ENCODE results near the gene TBX21.

DNA sequence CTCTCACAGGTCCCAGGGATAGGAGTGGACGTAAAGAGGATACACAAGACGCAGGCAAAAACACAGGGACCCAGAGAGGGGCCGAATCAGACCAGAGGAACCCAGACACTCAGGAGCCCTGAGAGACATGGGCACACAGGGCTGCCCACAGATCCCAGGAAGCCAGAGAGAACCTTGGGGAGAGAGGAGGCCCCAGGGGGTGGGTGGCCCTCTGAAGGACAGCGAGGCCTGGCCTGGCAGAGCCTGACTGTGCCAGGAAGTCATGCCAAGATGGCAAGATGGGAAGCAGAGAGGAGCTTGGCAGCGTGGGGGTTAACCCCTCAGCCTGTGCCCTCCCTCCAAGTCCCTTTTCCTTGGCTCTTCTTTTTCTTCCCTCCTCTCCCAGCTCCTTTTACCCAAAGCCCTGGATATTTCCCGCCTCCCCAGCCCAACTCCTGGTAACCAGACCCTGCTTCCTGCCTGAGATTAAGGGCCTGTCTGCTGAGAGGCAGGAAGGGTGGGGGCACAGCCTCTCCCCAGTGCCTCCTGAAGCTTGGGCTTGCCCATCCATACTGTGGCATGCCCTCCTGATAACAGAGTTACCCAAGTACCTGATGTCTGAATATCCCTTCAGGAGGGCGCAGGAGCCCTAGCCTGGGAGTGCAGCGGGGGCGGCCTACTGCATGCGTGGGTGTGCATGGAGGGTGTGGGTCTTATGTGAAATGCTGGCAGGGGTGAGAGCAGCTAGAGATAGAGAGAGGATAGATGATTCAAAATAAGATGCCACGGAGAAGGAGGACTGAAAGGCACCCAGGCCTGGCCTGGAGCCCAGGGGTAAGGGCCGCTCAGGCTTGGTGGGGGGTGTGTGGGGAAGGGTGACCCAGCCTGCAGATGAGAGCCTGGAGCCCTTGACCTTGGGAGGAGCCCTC, 6.0 kb upstream of the TBX21 start:
- TF ChIP-seq FOXM1 (IDR thresholded peaks at IDR 0.05; ENCODE audit: borderline replicate concordance, low read depth): no peak
- no peak for TF ChIP-seq CREB1 (IDR thresholded peaks at IDR 0.05; ENCODE audit: low read depth)
- TF ChIP-seq TEAD4 (IDR thresholded peaks at IDR 0.05): no peak
- no peak for TF ChIP-seq EGR1 (IDR thresholded peaks at IDR 0.05)
- no peak for TF ChIP-seq YY1 (IDR thresholded peaks at IDR 0.05; ENCODE audit: low read depth)
- TF ChIP-seq EP300 (IDR thresholded peaks at IDR 0.05; ENCODE audit: borderline replicate concordance): no peak
- TF ChIP-seq TAF1 (IDR thresholded peaks at IDR 0.05; ENCODE audit: low read depth): no peak
- TF ChIP-seq, protein P1, sequence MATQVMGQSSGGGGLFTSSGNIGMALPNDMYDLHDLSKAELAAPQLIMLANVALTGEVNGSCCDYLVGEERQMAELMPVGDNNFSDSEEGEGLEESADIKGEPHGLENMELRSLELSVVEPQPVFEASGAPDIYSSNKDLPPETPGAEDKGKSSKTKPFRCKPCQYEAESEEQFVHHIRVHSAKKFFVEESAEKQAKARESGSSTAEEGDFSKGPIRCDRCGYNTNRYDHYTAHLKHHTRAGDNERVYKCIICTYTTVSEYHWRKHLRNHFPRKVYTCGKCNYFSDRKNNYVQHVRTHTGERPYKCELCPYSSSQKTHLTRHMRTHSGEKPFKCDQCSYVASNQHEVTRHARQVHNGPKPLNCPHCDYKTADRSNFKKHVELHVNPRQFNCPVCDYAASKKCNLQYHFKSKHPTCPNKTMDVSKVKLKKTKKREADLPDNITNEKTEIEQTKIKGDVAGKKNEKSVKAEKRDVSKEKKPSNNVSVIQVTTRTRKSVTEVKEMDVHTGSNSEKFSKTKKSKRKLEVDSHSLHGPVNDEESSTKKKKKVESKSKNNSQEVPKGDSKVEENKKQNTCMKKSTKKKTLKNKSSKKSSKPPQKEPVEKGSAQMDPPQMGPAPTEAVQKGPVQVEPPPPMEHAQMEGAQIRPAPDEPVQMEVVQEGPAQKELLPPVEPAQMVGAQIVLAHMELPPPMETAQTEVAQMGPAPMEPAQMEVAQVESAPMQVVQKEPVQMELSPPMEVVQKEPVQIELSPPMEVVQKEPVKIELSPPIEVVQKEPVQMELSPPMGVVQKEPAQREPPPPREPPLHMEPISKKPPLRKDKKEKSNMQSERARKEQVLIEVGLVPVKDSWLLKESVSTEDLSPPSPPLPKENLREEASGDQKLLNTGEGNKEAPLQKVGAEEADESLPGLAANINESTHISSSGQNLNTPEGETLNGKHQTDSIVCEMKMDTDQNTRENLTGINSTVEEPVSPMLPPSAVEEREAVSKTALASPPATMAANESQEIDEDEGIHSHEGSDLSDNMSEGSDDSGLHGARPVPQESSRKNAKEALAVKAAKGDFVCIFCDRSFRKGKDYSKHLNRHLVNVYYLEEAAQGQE (IDR thresholded peaks at IDR 0.05; ENCODE audit: low read depth): no peak
